Osteocyte (in vitro differentiated cells): Measurements from ENCODE around the gene USB1. TPM values are rescaled to one million over a fixed set of nuclear protein-coding genes. Genes with fewer than 3 reads are reported as not detected.

Source experiments
- DNase-seq: peaks from one replicate; pipeline ENCODE4 v3.0.0; 2021; ENCODE audit warnings: mixed read lengths; ENCODE audit not compliant: unreplicated experiment; ENCODE audit errors: extremely low spot score
- H3K27ac Mint-ChIP-seq: one replicate; pipeline ENCODE4 v1.8.0; 2021; ENCODE audit warnings: mild to moderate bottlenecking, mixed read lengths; ENCODE audit not compliant: unreplicated experiment
- H3K27me3 Mint-ChIP-seq: one replicate; pipeline ENCODE4 v1.8.0; 2021; ENCODE audit warnings: mixed read lengths; ENCODE audit not compliant: unreplicated experiment
- H3K36me3 Mint-ChIP-seq: one replicate; pipeline ENCODE4 v1.8.0; 2021; ENCODE audit warnings: mixed read lengths; ENCODE audit not compliant: unreplicated experiment
- H3K4me1 Mint-ChIP-seq: one replicate; pipeline ENCODE4 v1.8.0; 2021; ENCODE audit warnings: mixed read lengths; ENCODE audit not compliant: unreplicated experiment
- H3K4me3 Mint-ChIP-seq: one replicate; pipeline ENCODE4 v1.8.0; 2021; ENCODE audit warnings: mild to moderate bottlenecking, moderate library complexity, mixed read lengths; ENCODE audit not compliant: unreplicated experiment
- H3K9me3 Mint-ChIP-seq: one replicate; pipeline ENCODE4 v1.8.0; 2021; ENCODE audit warnings: mixed read lengths; ENCODE audit not compliant: unreplicated experiment
- total RNA-seq: library from RNA; stranded (reverse); gene quantifications from 2 replicates; pipeline ENCODE4 v1.2.1, GENCODE V29; 2021
- TF ChIP-seq, protein P1 (sequence below): fragments of 200-600 bp; sonication (generic); IDR thresholded peaks from 2 replicates; pipeline ENCODE4 v1.5.0; 2021; ENCODE audit warnings: antibody characterized with exemption, mild to moderate bottlenecking, moderate library complexity

Gene USB1
- total RNA-seq, 1 donor from 2014 or later, result 45.5 TPM

DNA sequence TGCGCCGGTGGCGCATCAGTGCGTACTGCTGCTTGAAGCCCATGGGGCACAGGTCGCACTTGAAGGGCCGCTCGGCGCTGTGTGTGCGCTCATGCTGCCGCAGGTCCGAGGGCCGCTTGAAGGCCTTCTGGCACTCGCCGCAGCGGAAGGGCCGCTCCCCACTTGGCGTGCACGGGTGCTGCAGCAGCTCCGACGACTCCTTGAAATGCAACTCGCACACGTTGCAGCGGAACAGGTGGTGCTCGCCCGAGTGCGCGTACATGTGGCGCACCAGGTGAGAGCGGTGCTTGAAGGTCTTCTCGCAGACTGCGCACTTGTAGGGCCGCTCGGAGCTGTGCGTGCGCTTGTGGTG, 4.1 kb upstream of the USB1 start:
- Mint-ChIP-seq H3K27me3 (no peaks in the 10 kb centered on the region), H3K36me3 (peaks cover 7% of the 10 kb centered on the region), H3K9me3 (no peaks in the 10 kb centered on the region), H3K27ac (no peak overlapping the region), H3K4me1 (peaks cover 21% of the 10 kb centered on the region), H3K4me3 (no peak overlapping the region)
- TF ChIP-seq, protein P1, sequence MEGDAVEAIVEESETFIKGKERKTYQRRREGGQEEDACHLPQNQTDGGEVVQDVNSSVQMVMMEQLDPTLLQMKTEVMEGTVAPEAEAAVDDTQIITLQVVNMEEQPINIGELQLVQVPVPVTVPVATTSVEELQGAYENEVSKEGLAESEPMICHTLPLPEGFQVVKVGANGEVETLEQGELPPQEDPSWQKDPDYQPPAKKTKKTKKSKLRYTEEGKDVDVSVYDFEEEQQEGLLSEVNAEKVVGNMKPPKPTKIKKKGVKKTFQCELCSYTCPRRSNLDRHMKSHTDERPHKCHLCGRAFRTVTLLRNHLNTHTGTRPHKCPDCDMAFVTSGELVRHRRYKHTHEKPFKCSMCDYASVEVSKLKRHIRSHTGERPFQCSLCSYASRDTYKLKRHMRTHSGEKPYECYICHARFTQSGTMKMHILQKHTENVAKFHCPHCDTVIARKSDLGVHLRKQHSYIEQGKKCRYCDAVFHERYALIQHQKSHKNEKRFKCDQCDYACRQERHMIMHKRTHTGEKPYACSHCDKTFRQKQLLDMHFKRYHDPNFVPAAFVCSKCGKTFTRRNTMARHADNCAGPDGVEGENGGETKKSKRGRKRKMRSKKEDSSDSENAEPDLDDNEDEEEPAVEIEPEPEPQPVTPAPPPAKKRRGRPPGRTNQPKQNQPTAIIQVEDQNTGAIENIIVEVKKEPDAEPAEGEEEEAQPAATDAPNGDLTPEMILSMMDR, result no peak
- no peak for DNase-seq

- Mint-ChIP-seq H3K4me3 (no peak overlapping the region), H3K36me3 (peaks cover 7% of the 10 kb centered on the region), H3K4me1 (peaks cover 21% of the 10 kb centered on the region), H3K9me3 (no peaks in the 10 kb centered on the region), H3K27ac (no peak overlapping the region), H3K27me3 (no peaks in the 10 kb centered on the region)
- no peak for DNase-seq
- TF ChIP-seq, protein P1, result no peak
These were observed 3.5 kb upstream of the USB1 start for GRCh38 chr16:57997528-57998265.

DNA sequence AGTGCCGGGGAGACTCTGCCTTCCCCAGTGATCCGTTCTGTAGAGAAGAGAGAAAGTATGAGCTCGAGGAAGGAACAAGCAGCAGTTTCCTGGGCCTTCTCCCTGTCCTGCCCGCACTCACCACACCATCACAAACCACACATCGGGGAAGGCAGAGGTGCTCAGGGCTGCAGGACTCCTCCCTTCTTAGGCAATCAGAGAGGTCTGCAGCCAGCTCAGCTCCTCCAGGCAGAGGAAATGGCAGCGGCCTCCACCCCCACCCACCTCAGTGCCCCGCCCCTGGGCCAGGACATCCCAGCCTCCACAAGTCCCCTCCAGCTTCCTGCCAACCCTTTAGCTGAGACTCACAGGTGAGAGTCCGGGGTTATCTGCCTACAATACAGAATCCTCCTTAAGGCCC, 2.7 kb upstream of the USB1 start:
- Mint-ChIP-seq H3K9me3 (no peaks in the 10 kb centered on the region), H3K36me3 (peaks cover 7% of the 10 kb centered on the region), H3K4me1 (peaks cover 21% of the 10 kb centered on the region), H3K27me3 (no peaks in the 10 kb centered on the region), H3K27ac (no peak overlapping the region), H3K4me3 (no peak overlapping the region)
- TF ChIP-seq, protein P1, result no peak
- no peak for DNase-seq

- Mint-ChIP-seq H3K36me3 (peaks cover 7% of the 10 kb centered on the region), H3K27me3 (no peaks in the 10 kb centered on the region), H3K27ac (peak overlapping the region; percentile 47), H3K4me1 (peaks cover 21% of the 10 kb centered on the region), H3K9me3 (no peaks in the 10 kb centered on the region), H3K4me3 (peak overlapping the region; percentile 77)
- TF ChIP-seq, protein P1, result no peak
- no peak for DNase-seq
These were observed 2.2 kb upstream of the USB1 start for GRCh38 chr16:57998992-57999365.

DNA sequence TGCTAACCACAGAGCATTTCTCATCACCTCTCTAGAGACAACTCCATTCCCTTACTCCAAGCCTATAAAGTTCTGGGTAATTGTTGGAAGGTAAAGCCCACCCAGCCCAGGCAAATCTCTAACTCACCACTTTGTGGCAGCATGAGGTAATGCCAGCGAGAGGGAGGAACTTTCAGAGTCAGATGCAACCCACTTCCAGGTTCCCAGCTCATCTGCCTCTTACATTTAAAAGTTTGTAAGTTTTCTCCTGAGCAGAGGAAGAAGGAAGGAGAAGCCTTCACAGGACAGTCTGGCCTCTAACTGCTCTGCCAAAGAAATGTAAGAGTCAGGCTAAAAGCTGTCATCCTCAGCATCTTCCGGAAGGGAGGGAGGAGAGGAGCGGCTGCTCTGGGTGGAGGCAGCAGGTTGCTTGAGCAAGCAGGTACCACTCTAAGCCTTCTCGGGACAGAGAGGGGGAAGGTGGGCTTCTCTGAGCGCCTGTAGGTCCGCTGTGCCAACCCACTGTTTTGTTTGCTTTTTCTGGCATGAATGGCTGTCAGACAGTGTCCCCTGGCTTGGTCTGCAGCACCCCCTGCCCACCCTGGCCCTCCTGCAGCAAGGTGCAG, 1.7 kb upstream of the USB1 start:
- H3K9me3 Mint-ChIP-seq, result no peaks in the 10 kb centered on the region
- H3K4me3 Mint-ChIP-seq, result peak overlapping the region; percentile 77
- H3K27me3 Mint-ChIP-seq, result no peaks in the 10 kb centered on the region
- H3K36me3 Mint-ChIP-seq, result peaks cover 7% of the 10 kb centered on the region
- peak overlapping the region; percentile 47 for H3K27ac Mint-ChIP-seq
- DNase-seq, result no peak
- peaks cover 21% of the 10 kb centered on the region for H3K4me1 Mint-ChIP-seq
- TF ChIP-seq, protein P1, result no peak
